H1 (cell line): ENCODE measurements around the gene ZNF385C. TPM values are rescaled to one million over a fixed set of nuclear protein-coding genes. Genes with fewer than 3 reads are reported as not detected.

Experiments
- ATF3 ChIP-seq: IDR thresholded peaks from 2 replicates; pipeline ENCODE4 v1.6.1; 2011; ENCODE audit warnings: low read depth, mild to moderate bottlenecking, low read length; ENCODE audit not compliant: insufficient read depth
- KDM1A ChIP-seq: fragments of 200-600, 300-600 bp; sonication (generic); IDR thresholded peaks from 2 replicates; pipeline ENCODE4 v1.7.1; 2016; ENCODE audit warnings: mild to moderate bottlenecking, low read length, borderline replicate concordance
- POU5F1 ChIP-seq: IDR thresholded peaks from 2 replicates; pipeline ENCODE4 v1.6.1; 2011; ENCODE audit warnings: low read depth, mild to moderate bottlenecking, low read length, moderate library complexity
- polyA plus RNA-seq, 7 experiments: library from polyadenylated mRNA; depleted of rRNA in 3 of 7; stranded (reverse) in 5 of 7; unstranded in 2 of 7; fragments of >200 nt in 5 of 7; fragments of 200-250 nt in 2 of 7; gene quantifications; 1 replicate in 5 of 7; 2 replicates in 1 of 7; 4 replicates in 1 of 7; pipeline versions ENCODE4 v1.2.1 to v1.2.3, GENCODE V29; 2011 to 2013; ENCODE audit warnings: missing spikeins in 2 of 7, mixed read lengths in 2 of 7
- total RNA-seq: library from RNA; stranded (reverse); fragmentation: NEBNext Ultra II Directional; extraction: Animal tissue kit (Norgen Biotek cat#: 25700); gene quantifications from 2 replicates; pipeline ENCODE4 v1.2.1, GENCODE V29; 2021

The ZNF385C gene
- total and polyA plus RNA-seq, 2 of the 8 experiments (the other 6 are each of a cell fraction or from before 2014, with no cell fraction given), result 3.9 to 6.1 TPM

- TF ChIP-seq KDM1A (no peak), ATF3 (no peak), POU5F1 (no peak)
Observed at GRCh38 chr17:42087042-42087701, 11.1 kb downstream of the ZNF385C start (continued).
